ENCODE data around the gene MACROD1. TPM values are rescaled to one million over a fixed set of nuclear protein-coding genes. Genes with fewer than 3 reads are reported as not detected.

Gene MACROD1
- total RNA-seq, 1 experiment from 2014 or later: 17.6 TPM

DNA sequence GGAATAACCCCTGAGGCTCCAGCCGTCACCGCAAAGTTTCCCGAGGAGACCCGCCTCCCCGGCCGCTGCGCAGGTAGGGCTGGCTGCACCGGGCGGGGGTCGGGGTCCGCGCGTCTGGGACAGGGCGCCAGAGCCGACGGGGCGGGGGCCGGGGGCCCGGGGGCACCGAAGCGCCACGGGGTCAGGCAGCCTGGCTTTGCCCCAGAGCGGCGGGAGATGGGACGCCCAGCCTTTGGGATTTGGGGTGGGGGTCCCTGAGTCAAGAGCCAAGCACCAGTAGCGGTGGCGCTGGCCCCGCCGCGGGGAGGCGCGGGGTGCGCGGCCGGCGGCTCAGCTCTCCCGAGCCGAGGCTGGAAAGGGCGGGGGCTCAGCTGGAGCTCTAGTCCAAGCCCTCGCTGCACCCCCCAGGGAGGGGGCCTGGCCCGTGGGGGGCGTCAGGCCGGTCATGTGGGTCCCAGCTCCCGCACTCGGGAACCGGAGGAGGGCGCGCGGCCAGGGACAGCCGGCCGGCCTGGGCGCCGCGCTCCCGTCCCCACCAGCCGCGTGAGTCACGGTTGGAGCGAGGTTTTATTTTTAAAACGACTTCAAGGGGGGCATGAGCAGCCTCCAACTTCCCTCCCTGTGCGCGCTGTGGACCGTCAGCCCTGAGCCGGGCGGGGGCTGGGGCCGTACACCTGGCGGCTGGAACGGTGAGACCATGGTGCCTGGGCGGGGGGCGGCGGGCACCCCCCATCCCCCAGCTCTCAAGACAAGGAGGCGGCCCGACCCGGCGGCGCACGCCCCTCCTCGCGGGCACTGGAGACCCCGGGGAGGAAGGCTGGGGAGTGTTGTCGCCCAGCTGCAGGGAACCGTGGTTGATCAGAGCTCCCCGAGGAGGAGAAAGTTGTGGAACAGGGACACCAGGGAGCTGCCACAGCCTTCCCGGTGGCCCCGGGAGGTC, 129.6 kb downstream of the MACROD1 start:
- no peak overlapping the region for H3K27ac ChIP-seq
- peak; percentile 68 to 71 for DNase-seq (ENCODE audit: low read depth in 1 of 2, low spot score in 2 of 2)

DNA sequence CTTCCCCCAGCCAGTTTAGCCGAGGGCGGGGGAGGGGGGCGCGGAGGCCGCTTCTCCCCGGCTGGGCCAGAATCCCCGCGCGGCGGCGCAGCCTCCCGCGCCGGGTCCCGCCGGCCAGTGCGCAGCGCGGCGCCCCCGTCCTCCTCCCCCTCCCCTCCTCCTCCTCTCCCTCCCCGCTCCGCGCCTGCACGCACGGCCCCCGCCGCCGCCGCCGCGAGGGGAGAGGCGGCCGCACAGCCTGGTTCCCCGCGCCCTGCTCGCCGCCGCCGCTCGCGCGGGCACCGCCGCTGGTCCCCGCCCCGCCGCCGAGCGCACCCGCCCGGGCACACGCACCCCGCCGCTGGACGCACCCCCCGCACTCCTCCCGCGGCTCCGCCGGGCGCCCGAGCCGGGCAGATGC, 130.3 kb downstream of the MACROD1 start, which contains the start of gene FLRT1:
Gene FLRT1, plus strand, starts transcription at position 356 of the 400 bp plus-strand sequence. CDS start 80,337 bp downstream, outside the sequence.
- DNase-seq (ENCODE audit: low read depth in 1 of 2, low spot score in 2 of 2): no peak
- Histone ChIP-seq H3K4me3 (peak within 1 kb of the TSS; percentile 38), H3K9me3 (replicated peaks) (no peaks in the 10 kb centered on the region), H3K27ac (no peak within 1 kb of the TSS), H3K27me3 (replicated peaks) (peaks cover 24% of the 10 kb centered on the region), H3K4me1 (replicated peaks) (peaks cover 45% of the 10 kb centered on the region), H3K36me3 (no peaks in the 10 kb centered on the region)

More for the DNA sequence above, 129.6 kb downstream of the MACROD1 start:
- Histone ChIP-seq H3K4me3 (peak overlapping the region; percentile 38), H3K9me3 (replicated peaks) (no peaks in the 10 kb centered on the region), H3K4me1 (replicated peaks) (peaks cover 40% of the 10 kb centered on the region), H3K36me3 (no peaks in the 10 kb centered on the region), H3K27me3 (replicated peaks) (peaks cover 24% of the 10 kb centered on the region)

DNA sequence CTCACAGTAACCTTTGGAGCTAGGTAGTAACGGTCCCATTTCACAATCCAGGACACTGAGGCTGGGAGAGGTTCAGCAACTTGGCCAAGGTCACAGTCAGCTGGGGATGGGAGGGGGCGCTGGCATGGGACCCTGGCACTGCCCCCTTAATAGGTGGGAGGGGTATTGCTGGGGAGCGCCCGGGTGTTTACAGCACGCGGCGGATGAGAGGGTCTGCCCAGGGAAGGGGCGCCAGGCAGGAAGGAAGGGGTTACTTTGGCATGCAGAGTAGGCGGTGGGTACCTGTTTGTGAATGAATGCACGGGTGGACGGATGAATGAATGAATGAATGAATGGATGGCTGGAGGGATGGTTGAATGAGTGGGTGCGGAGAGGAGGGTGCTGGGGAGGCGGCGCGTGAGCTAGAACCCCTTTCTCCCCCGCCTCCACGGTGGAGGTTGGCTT, 130.8 kb downstream of the MACROD1 start:
- DNase-seq (ENCODE audit: low read depth in 1 of 2, low spot score in 2 of 2): no peak
- H3K27ac ChIP-seq: no peak overlapping the region
- H3K4me3 ChIP-seq: no peak overlapping the region
- H3K27me3 ChIP-seq (replicated peaks): peaks cover 24% of the 10 kb centered on the region
- H3K4me1 ChIP-seq (replicated peaks): peaks cover 45% of the 10 kb centered on the region
- H3K9me3 ChIP-seq (replicated peaks): no peaks in the 10 kb centered on the region
- no peaks in the 10 kb centered on the region for H3K36me3 ChIP-seq

DNA sequence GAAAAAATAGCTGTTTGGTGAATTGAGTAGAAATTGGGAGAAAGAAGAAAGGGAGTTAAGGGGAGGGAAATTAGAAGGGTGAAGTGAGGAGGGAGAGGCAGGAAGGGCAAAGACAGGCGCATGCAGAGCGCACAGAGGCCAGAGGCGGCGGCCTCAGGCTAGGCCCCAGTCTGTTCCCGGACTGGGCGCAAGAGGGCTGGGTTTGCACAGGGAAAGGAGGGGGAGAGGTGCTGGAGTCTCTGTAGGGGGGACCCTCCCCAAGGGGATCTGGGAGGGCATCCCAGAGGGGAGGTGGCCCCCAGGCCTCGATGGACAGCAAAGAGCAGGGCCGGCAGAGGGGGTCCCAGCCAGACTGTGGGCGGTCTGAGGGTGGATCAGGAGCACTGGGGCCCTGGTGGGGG, 131.5 kb downstream of the MACROD1 start:
- Histone ChIP-seq H3K4me3 (no peak overlapping the region), H3K9me3 (replicated peaks) (no peaks in the 10 kb centered on the region), H3K27me3 (replicated peaks) (peaks cover 24% of the 10 kb centered on the region), H3K36me3 (no peaks in the 10 kb centered on the region), H3K27ac (no peak overlapping the region), H3K4me1 (replicated peaks) (peaks cover 45% of the 10 kb centered on the region)
- no peak for DNase-seq (ENCODE audit: low read depth in 1 of 2, low spot score in 2 of 2)

DNA sequence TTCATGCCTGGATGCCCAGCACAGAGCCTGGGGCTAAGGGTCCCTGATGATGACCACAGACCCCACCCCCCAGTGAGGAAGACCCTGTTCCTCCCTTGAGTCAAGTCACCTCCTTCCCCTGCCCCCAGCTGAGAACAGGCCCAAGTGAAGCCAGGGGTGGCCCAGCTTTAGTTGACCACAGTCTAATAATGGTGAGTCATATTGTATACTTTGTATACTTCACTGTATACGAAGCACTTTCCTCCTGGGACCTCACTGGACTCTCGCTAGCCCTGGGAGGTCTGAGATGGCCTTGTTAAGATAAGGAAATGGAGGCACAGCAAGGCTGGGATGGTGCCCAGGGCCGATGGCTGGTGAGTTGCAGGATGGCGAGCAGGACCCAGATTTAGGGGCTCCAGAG, 133.9 kb downstream of the MACROD1 start:
- Histone ChIP-seq H3K27me3 (replicated peaks) (peaks cover 20% of the 10 kb centered on the region), H3K27ac (no peak overlapping the region), H3K4me3 (no peak overlapping the region), H3K9me3 (replicated peaks) (no peaks in the 10 kb centered on the region), H3K36me3 (no peaks in the 10 kb centered on the region), H3K4me1 (replicated peaks) (peaks cover 45% of the 10 kb centered on the region)
- DNase-seq (ENCODE audit: low read depth in 1 of 2, low spot score in 2 of 2): peak; percentile 81 to 90

DNA sequence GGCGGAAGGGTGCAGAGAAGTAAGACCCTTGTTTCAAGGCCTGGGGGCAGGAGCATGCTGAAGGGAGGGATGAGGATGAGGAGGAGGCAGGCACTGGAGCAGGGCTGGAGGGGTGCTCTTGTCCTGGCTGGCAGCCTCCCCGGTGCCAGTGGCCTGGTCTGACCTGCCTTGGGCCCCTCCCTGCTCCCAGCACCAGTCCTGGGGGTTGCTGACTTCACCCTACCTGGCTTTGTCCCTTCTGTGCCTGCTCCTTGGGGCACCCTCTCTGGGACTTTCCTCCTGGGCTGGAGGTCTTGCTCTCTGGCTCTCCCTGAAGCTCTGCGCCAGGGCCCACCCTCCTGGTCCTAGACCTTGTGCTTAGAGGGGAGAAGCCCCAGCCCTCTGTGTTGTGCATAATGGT, 134.9 kb downstream of the MACROD1 start:
- H3K4me1 ChIP-seq (replicated peaks): peaks cover 36% of the 10 kb centered on the region
- no peak overlapping the region for H3K27ac ChIP-seq
- H3K36me3 ChIP-seq: no peaks in the 10 kb centered on the region
- no peak overlapping the region for H3K4me3 ChIP-seq
- DNase-seq (ENCODE audit: low read depth in 1 of 2, low spot score in 2 of 2): no peak
- H3K27me3 ChIP-seq (replicated peaks): peaks cover 10% of the 10 kb centered on the region
- no peaks in the 10 kb centered on the region for H3K9me3 ChIP-seq (replicated peaks)

DNA sequence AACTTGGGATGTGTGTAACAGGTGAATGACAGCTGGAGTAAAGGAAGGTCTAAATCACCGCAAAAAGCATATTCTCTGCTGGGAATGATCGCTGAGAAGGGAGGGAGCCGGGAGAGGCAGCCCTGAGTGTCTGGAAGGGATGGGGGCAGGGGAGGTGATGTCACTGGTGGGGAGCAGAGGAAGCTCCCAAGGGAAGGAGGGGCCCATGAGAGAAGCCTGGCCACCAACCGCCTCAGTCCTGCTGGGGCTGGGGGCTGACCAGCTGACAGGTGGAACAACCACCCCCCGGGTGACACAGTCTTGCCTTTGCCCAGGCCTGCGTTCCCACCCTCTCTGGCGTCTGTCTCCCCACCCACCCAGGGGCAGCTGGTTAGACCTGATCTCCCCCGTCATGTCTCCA, 136.1 kb downstream of the MACROD1 start:
- Histone ChIP-seq H3K4me1 (replicated peaks) (peaks cover 28% of the 10 kb centered on the region), H3K27ac (no peak overlapping the region), H3K27me3 (replicated peaks) (peaks cover 3% of the 10 kb centered on the region), H3K36me3 (no peaks in the 10 kb centered on the region), H3K4me3 (no peak overlapping the region), H3K9me3 (replicated peaks) (no peaks in the 10 kb centered on the region)
- no peak for DNase-seq (ENCODE audit: low read depth in 1 of 2, low spot score in 2 of 2)

DNA sequence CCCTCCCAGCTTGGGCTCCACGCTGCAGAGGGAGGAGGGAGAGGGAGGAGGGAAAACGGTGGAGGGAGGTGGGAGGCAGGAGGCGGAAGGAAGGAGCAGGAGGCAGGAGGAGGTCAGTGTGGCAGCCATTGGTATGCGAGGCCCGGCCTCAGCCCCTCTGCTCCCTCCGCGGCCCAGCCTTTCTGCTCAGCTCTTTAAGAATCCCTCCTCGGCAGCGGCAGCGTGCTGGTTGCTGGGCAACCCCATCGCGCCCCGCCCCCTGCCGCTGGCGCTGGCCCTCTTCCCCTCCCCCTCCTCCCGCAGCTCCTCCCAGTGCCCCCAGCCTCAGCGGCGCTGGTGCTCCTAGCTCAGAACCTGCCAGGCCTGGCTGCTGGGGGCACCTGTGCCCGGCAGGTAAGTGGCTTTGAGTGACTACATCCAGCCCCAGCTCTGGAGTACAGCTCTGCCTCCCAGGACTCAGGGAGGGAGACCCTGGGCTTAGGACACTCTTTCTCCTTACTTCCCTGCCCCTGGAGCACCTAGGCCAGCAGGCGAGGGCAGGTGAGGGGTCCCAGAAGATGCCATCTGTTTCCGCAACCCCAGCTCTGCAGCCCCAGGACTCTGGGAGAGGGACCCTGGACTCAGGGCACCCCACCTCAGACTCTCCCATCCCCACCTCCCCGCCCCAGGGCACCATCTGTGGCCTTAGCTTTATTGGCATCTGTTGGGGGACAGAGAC, 137.4 kb downstream of the MACROD1 start:
- Histone ChIP-seq H3K4me3 (no peak overlapping the region), H3K4me1 (replicated peaks) (peaks cover 24% of the 10 kb centered on the region), H3K27ac (no peak overlapping the region), H3K36me3 (no peaks in the 10 kb centered on the region), H3K27me3 (replicated peaks) (no peaks in the 10 kb centered on the region), H3K9me3 (replicated peaks) (no peaks in the 10 kb centered on the region)
- no peak for DNase-seq (ENCODE audit: low read depth in 1 of 2, low spot score in 2 of 2)

DNA sequence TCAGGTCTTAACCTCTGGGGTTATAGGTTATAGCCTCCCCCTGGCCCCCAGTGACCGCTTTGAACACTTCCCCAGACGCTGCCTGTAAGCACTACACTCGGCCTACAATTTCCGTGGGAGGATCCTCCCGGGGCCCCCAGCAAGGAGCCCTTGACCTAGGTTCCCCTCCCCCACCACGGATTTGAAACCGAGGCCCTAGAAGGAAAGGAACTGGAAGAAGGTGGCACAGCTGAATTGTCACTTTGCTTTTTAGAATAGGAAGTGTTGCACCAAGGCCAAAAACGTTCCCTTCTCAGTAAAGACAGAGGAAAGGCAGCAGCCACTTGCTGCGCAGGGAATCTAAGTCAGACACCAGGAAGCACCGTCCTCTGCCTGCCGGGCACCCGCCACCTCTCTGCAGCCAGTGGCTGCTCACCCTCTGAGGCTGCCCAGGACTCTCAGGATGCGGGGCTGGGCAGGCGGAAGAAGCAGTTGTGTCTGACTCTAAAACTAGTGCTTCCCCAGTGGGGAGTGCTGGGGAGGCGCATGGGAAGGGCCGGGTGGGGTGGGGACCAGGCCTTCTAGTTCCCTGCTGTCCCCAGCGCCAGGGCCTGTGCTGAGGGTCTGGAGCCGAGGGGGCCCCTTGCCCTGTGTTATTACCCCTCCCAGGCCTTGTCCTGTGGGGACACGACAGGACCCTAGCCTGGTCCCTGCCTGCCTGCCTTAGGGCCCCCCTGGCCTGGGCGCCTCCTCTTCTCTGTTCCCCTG, 138.1 kb downstream of the MACROD1 start:
- no peak for DNase-seq (ENCODE audit: low read depth in 1 of 2, low spot score in 2 of 2)
- no peaks in the 10 kb centered on the region for H3K27me3 ChIP-seq (replicated peaks)
- H3K4me1 ChIP-seq (replicated peaks): peaks cover 20% of the 10 kb centered on the region
- H3K9me3 ChIP-seq (replicated peaks): no peaks in the 10 kb centered on the region
- no peak overlapping the region for H3K4me3 ChIP-seq
- no peaks in the 10 kb centered on the region for H3K36me3 ChIP-seq
- no peak overlapping the region for H3K27ac ChIP-seq

DNA sequence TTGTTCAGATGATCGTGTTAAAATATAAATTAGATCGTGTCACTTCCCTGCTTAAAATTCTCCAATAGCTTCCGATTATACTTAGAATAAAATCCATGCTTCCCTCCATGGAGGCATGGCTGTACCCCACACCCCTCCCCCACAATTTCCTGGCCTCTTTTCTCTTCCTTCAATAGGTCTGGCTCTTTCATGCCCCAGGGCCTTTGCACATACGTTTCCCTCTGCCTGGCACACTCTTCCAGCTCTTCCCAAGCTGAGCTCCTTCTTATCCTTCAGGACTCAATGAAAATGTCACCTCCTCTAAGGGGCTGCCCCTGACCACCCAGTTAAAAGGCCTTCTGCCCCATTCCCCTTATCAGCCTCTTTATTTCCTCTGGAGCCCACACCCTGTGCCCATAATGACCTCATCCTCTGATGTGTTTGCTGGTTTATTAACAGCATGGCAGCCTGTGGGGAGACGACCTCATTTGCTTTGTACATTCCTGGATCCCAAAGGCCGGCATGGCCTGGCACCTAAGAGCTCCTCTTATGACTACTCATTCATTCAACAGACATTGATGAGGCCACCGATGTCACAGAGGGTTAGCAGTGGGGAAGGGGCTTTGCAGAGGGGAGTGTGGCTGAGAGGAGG, 139.2 kb downstream of the MACROD1 start:
- Histone ChIP-seq H3K9me3 (replicated peaks) (no peaks in the 10 kb centered on the region), H3K27me3 (replicated peaks) (no peaks in the 10 kb centered on the region), H3K4me3 (no peak overlapping the region), H3K36me3 (no peaks in the 10 kb centered on the region), H3K4me1 (replicated peaks) (peaks cover 8% of the 10 kb centered on the region), H3K27ac (no peak overlapping the region)
- no peak for DNase-seq (ENCODE audit: low read depth in 1 of 2, low spot score in 2 of 2)

DNA sequence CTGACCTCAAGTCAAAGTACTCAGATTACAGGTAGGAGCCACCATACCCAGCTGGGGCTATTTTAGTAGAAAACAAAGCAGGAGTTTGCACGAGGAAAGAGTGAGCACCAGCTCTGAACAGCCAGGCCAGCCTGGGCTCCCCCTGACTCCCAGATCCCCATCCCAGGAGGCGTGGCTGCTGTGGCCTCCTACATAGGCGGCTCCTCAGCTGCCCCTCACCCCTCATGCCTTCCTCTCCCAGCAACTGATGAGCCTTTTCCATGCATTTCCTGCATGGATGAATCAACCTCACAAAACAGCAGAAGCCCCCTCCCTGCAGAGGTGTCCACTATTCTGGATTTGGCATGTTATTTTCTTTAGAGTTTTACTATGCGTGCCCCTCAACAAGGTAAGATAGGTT, 140.7 kb downstream of the MACROD1 start:
- Histone ChIP-seq H3K4me1 (replicated peaks) (no peaks in the 10 kb centered on the region; the same call in 1 of the 2 replicates), H3K36me3 (no peaks in the 10 kb centered on the region), H3K9me3 (replicated peaks) (no peaks in the 10 kb centered on the region), H3K4me3 (no peak overlapping the region), H3K27me3 (replicated peaks) (no peaks in the 10 kb centered on the region), H3K27ac (no peak overlapping the region)
- no peak for DNase-seq (ENCODE audit: low read depth in 1 of 2, low spot score in 2 of 2)

DNA sequence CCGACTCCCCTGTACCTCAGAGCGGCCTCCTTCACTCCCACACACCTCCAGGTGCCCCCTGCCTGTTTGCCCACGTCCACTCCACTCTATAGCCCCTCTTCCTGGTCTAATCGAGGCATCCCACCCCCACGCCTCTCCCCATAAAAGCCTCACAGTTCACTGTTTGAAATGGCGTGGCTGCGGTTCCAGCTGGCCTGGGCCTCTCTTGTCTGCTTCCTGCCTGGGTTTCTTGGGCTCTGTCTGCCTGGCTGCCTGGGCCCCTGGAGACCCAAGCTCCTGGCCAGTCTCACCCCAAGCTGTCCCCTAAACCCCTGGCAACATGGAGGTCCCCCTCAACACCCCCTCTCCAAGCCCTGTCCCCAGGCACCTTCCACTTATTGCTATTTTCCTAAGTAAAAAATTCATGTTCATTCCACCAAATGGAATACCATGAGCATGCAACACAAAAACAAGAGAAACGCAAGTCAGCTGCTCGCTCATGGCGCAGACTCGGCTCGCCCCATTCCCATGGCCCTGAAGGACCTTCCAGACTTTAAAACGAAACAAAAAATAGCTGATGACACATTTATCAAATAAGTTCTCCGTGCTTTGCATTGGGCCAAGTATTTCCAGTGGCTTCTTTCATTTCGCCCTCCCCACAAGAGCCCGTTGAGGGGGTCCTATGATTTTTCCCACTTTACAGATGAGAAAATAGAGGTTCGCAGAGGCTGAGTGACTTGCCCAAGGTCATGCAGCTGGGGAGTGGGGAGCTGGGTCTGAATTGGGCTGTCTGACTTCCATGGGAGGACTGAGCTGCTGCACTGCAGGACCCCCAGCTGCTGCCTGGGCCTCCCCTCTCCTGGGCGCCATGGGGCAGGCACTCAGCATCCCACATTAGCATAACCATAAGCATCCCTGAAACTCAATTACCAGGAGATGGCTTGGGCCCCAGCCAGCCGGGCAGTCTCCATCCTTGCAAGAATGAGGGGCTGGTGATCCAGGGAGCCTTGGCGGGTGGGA, 141.9 kb downstream of the MACROD1 start:
- no peak for DNase-seq (ENCODE audit: low read depth in 1 of 2, low spot score in 2 of 2)
- Histone ChIP-seq H3K9me3 (replicated peaks) (no peaks in the 10 kb centered on the region), H3K27ac (no peak overlapping the region), H3K36me3 (no peaks in the 10 kb centered on the region), H3K4me1 (replicated peaks) (no peaks in the 10 kb centered on the region; the same call in 1 of the 2 replicates), H3K27me3 (replicated peaks) (no peaks in the 10 kb centered on the region), H3K4me3 (no peak overlapping the region)
